KG1 (cell line): Measurements from ENCODE around the gene SERAC1.
"Not testable (repeated sequence)": the region's sequence is repeated elsewhere in the genome, so short reads cannot be mapped to it uniquely, and the experiment has no call there.

Experiments used
- DNase-seq: peaks from one replicate; lab custom pipeline; 2025; lab: John Stamatoyannopoulos, UW

SERAC1 gene

GRCh38 chr6:158168040-158168289 lies at the start of gene SERAC1:
Gene SERAC1, minus strand, starts transcription at chr6:158168262. Its CDS starts 9,899 bp downstream, at chr6:158158363.
- DNase-seq, result no peak

DNA sequence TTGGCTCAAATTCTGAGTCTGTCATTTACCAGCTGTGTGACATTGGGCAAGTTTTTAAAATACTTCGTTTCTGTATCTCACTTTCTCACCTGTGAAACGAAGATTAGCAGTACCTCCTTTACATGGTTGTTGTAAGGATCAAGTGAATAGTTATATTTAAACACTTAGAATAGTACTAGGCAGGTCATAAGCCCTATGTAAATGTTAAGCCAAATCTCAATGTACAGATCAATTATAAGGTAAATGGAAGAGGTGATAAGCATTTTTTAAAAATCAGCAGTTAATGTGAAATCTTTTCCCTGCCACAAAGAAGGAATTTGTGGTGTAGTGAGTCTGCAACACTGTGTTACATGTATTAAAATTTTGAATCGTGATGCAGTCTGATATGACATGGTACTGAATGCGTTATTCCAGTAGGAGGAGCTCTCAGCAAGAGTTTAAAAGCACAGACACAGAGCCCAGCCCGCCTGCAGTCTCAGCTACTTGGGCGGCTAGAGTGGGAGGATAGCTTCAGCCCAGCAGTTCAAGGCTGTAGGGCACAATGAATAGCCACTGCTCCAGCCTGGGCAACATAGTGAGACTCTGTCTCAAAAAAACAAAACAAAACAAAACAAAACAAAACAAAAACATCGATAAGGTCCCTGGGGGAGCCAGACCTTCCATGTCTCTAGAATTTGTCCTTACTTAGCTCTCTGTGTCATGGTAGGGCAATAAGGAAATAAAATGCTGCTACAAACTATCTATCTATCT lies 46.0 kb upstream of the SERAC1 start:
- DNase-seq, result peak; percentile 40

GRCh38 chr6:158211273-158212055 lies 43.4 kb upstream of the SERAC1 start:
- no peak for DNase-seq

DNA sequence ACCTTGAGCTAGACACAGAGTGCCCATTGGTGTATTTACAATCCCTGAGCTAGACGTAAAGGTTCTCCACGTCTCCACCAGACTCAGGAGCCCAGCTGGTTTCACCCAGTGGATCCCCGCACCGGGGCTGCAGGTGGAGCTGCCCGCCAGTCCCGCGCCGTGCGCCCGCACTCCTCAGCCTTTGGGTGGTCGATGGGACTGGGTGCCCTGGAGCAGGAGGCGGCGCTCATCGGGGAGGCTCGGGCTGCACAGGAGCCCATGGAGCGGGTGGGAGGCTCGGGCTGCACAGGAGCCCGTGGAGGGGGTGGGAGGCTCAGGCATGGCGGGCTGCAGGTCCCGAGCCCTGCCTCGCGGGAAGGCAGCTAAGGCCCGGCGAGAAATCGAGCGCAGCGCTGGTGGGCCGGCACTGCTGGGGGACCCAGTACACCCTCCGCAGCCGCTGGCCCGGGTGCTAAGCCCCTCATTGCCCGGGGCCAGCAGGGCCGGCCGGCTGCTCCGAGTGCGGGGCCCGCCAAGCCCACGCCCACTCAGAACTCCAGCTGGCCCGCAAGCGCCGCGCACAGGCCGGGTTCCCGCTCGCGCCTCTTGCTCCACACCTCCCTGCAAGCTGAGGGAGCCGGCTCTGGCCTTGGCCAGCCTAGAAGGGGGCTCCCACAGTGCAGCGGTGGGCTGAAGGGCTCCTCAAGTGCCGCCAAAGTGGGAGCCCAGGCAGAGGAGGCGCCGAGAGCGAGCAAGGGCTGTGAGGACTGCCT lies 41.7 kb upstream of the SERAC1 start:
- not testable (repeated sequence) for DNase-seq

GRCh38 chr6:158208226-158209030 lies 40.4 kb upstream of the SERAC1 start:
- not testable (repeated sequence) for DNase-seq

- DNase-seq, result no peak
Observed at GRCh38 chr6:158207422-158207788, 39.3 kb upstream of the SERAC1 start.

GRCh38 chr6:158206740-158207421 lies 38.8 kb upstream of the SERAC1 start:
- no peak for DNase-seq

GRCh38 chr6:158205169-158205944 lies 37.3 kb upstream of the SERAC1 start:
- DNase-seq, result no peak

- no peak for DNase-seq
Observed at GRCh38 chr6:158198461-158198860, 30.4 kb upstream of the SERAC1 start.

DNA sequence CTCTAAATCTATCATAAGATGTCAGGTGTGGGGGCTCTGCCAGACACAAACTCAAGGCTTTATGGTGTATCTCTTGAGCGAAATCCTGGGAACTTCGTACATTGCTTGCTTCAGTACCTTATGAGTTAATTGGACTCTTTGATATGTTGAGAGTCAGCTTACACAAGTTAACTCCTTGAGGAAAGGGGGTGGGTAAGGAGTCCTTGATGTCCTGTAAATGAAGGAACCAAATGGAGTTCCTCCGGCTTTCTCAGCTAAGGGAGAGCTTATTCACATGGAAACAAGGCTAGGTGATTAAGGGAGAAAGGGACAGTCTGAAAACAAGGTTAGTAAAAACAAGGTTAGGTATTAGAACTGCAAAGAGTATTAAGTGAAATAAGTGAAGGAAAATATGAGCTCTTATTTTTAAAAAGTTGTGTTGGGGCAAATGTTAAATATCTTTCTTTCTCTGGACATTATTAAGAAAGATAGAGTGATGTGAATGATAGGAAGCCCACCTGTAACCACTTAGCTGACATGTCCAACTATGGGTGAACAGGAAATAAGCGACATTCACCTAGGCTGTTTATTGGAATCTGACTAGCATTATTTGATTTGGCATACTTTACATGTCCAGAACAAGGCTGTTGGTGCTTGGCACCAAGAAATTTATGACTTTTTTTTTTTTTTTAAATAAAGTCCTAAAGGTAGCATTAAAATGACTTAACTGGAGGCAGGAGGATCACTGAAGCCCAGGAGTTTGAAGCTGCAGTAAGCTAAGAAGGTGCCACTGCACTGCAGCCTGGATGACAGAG lies 26.6 kb upstream of the SERAC1 start:
- no peak for DNase-seq

DNA sequence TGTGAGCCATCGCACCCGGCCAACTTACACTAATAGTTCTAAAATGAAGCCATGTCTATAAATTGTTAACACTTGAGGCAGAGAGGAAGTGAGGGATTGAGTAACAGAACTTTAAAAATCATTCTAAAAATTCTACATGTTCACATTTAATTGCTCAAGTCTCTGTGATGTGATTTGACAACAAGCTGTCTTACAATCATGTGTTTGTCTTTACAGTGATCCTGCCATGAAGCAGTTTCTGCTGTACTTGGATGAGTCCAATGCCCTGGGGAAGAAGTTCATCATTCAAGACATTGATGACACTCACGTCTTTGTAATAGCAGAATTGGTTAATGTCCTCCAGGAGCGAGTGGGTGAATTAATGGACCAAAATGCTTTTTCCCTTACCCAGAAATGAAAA lies 23.7 kb upstream of the SERAC1 start:
- DNase-seq, result no peak

GRCh38 chr6:158191032-158191431 lies 23.0 kb upstream of the SERAC1 start:
- DNase-seq, result no peak

DNA sequence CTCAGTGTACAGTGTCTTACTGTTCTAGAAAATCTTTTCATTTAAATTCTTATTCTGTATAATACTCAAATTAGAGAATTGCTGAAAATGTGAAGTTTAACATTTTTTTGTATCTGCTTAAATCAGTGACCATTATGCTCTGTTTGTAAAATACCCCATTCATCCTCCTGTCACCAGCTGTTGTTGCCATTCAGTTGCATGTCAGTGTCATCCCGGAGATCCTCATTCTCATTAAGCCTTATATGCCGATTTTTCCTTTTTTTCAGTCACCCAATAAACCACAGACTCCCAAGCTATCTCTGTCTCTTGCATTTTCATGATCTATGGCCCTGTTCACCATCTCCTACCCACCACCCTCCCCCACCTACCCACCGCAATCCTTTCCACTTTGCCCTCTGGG lies 20.5 kb upstream of the SERAC1 start:
- DNase-seq, result no peak

DNA sequence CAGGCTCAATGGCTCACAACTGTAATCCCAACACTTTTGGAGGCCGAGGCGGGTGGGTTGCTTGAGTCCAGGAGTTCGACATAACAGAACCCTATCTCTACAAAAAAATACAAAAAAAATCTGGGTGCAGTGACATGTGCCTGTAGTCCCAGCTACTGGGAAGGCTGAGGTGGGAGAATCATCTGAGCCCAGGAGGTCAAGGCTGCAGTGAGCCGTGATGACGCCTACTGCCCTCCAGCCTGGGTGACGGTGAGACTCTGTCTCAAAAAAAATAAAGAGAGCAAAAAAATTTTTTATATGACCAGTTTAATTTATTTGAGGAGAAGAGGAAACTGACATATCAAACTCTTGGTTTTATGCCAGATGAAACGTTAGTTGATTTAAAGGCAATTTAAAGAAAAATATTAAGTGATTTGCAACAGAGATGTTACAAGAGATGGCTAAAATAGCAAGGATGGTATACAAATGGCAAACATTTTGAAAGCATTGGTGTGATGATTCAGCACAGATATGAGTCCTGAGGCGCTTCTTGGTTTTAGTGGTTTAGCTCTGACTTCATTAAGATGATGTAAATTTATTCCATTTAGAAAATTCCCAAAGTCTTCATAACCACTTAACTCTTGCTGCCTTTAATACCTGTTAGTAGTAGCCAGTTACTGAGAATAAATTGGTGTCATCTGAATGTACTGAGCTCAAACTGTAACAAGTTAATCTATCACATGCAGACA lies 17.8 kb upstream of the SERAC1 start:
- DNase-seq, result no peak

DNA sequence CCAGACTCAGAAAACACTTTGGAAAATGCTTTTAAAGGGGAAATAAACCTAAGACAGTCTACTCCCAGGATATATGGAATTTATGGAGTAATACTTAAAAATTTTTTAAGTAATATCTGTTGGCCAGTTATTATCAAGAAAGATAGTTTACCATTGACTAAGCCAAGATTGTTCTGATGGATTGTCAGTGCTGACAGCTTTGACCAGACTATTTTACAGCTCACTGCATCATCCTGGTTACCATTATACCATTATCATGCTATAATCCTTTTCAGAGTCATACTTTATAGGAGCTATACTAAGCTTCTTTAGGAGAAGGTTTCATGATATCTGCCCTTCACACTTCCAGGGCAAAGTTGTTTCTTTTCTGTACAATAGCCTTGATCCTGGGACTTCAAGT lies 16.5 kb upstream of the SERAC1 start:
- DNase-seq, result no peak

GRCh38 chr6:158183174-158183972 lies 15.3 kb upstream of the SERAC1 start:
- DNase-seq, result not testable (repeated sequence)

DNA sequence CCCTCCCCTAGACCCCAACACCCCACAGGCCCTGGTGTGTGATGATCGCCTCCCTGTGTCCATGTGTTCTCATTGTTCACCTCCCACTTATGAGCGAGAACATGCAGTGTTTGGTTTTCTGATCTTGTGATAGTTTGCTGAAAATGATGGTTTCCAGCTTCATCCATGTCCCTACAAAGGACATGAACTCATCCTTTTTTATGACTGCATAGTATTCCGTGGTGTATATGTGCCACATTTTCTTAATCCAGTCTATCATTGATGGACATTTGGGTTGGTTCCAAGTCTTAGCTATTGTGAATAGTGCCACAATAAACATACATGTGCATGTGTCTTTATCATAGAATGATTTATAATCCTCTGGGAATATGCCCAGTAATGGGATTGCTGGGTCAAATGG lies 9.7 kb upstream of the SERAC1 start:
- DNase-seq, result not testable (repeated sequence)

DNA sequence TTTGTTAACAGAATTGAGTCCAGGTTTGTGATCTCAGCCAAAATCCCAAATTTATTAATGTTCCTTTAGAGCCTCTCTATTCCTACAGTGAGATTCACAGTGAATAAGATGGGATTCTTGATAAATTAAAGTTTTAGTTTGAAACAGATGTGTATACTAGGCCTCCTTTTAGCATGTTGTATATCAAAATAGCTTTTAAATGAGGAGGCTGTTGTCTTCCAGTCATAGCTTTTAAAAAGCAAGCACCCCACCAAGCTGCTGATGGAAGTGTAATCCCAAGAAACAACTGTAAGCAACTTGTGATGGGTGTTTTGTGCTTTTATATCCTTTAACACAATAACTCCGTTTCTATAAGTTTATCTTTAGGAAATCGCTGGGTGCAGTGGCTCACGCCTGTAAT lies 7.0 kb upstream of the SERAC1 start:
- DNase-seq, result no peak
